Amniotic stem cell (primary cell): ENCODE data around the gene SRD5A1.
A peak's percentile ranks its signal among the peaks of the same experiment; 100 is the strongest.

Experiments
- DNase-seq: peaks from one replicate; lab custom pipeline; 2025; lab: John Stamatoyannopoulos, UW

SRD5A1 gene, protein sequence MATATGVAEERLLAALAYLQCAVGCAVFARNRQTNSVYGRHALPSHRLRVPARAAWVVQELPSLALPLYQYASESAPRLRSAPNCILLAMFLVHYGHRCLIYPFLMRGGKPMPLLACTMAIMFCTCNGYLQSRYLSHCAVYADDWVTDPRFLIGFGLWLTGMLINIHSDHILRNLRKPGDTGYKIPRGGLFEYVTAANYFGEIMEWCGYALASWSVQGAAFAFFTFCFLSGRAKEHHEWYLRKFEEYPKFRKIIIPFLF

DNA sequence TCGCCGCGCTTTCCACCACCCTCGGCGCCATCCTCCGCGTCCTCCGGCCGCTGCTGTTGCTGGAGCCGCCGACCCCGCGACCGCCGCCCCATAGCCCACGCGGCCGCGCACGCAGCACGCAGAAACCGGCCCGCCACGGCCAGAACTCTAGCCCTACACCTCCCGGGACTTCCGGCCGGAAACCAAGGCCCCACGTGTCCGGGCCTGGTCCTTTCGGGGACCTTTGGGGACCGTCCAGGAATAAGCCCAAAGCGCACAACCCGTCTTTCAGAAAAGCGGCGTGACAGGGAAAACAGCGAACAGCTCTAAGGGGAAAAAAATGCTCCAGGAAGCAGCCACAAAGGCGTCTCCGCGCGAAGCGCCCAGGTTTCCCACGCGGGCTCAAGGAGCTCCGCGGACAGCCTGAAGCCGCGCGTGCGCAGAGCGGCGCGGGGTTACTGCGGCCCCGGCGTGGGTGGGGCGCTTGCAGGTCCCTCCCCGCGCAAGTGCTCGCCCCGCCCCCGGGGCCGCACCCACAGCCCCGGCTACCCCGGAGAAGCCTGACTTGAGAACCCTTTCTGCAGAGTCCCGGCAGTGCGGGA, at the start of gene SRD5A1, which contains the start of gene NSUN2:
Gene SRD5A1 (plus strand): TSS at position 553 of the 581 bp plus-strand sequence. CDS start 137 bp downstream, outside the sequence.
Gene NSUN2 (minus strand): TSS at position 157 of the 581 bp plus-strand sequence. CDS start 65 bp downstream, at position 92.
- DNase-seq: peak; percentile 78

DNA sequence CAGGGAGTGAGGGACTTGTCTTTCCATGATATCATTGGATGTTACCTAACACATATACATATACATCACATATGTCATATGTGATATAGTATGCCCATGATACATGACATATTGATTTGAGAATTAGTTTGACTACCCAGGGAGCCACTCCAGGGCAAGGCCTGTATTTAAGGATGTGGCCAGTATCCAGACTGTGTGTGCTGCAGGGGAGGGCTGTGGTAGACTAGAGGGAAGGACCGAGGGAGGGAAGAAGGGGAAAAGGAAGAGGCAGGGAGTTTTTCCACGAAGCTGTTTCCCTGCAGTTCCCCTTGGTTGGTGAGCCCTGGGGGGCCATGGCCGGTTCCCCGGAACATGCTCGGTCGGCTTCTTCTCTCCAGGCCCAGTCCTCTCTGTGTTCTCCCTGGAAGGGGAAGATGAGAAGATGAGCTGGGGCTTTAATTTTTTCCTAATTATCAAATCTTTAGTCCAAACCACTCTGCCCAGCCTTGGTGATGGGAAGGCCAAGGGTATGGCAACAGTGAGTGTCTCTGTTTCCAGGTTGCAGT, 49.1 kb upstream of the SRD5A1 start:
- DNase-seq: no peak

DNA sequence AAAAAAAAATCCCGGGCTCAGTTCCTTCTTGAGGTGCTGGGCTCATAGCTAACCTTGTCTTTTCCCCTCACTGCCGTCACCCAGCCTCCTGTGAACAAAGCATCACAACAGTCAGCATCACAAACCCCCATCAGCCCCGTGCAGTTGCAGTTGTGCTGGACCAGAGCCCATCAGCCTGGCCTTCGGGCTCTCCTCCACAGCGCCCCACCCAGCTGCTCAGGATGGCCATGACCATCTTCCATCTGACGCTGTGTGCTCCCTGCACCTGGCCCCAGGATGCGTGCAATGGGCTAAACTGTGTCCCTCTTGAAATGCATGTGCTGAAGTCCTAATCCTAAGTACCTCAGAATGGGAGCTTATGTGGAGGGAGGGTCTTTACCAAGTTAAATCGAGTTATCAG, 48.5 kb upstream of the SRD5A1 start:
- DNase-seq: no peak

DNA sequence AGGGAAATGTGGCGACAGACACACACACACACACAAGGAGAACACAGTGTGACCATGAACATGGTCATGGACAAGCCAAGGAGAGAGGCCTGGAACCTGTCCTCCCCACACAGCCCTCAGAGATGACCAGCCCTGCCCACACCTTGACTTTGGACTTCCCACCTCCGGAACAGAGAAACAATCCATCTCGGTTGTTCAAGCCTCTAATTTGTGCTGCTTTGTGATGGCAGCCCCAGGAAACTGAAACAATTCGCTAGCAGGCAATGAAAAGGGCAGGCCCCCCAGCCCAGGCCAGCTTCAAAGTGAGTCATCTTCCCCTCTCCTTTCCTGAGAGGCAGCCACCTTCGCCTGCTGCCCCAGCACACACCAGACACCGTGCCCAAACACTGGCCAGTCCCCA, 48.1 kb upstream of the SRD5A1 start:
- no peak for DNase-seq

GRCh38 chr5:6585939-6586646, 47.1 kb upstream of the SRD5A1 start:
- DNase-seq: no peak

DNA sequence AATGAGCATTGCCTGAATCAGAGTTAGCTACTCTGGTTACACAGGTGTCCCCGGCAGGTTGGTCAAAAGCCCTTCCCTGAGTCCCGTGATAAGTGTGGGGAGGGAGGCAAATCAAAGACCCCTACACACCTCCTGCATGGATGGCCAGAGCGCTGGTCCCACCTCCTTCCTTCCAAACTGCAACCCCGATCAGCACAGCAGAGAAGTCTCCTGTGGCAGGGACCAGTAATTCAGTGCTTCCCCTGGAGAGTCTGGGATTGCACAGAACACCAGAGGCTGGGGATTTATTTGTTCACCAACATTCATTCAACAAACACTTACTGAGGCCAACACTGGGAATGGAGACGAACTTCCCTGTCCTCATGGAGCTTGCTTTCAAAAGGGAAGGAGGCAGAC, 46.6 kb upstream of the SRD5A1 start:
- DNase-seq: no peak

DNA sequence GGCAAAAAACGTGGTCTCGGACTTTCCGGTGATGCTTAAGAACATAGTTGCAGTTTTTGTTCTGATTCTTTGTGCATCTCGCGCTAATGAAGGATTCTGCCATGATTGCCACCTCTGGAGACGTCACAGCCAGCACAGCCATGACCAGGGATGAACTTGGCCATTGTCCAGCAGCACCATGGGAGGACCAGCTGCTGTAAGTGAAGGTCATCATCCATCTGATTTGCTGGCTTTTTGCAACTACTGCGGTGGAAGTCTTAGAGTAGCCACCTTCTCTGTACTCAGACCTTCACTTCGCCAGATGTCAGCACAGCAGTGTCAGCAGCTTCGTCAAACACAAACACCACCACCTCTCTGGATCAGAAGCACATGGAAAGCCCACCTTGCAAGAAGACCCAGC, 46.1 kb upstream of the SRD5A1 start:
- DNase-seq: no peak

- DNase-seq: no peak
Measured at GRCh38 chr5:6590581-6590980, 42.7 kb upstream of the SRD5A1 start.

DNA sequence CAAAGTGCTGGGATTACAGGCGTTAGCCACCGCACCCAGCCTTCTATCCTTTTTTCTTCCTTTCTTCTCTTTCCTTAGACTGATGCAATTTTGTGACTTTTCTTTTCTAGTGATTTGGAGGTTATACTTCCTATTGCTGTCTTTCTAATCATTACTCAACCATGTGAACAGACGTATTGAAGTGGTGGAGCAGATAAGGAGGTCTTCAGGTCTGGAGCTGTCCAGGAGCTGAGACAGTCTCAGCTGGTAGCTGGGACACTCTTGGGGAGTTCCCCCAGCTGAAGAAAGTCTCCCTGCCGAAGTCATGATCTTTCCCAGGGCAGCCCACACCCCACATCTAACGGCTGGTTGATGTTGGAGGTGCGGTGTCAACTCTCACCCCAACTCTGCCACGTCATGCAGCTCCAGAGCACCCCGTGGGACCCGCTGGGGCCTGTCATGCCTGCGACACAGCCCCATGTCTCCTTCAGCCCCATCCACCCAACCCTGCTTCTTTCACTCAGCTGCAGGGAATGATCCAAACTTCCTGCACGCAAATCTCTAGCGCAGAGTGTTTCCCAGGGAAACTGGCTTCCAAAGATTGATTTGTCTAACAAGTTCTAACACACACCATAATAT, 41.5 kb upstream of the SRD5A1 start:
- DNase-seq: no peak

GRCh38 chr5:6592601-6593000, 40.6 kb upstream of the SRD5A1 start:
- no peak for DNase-seq

DNA sequence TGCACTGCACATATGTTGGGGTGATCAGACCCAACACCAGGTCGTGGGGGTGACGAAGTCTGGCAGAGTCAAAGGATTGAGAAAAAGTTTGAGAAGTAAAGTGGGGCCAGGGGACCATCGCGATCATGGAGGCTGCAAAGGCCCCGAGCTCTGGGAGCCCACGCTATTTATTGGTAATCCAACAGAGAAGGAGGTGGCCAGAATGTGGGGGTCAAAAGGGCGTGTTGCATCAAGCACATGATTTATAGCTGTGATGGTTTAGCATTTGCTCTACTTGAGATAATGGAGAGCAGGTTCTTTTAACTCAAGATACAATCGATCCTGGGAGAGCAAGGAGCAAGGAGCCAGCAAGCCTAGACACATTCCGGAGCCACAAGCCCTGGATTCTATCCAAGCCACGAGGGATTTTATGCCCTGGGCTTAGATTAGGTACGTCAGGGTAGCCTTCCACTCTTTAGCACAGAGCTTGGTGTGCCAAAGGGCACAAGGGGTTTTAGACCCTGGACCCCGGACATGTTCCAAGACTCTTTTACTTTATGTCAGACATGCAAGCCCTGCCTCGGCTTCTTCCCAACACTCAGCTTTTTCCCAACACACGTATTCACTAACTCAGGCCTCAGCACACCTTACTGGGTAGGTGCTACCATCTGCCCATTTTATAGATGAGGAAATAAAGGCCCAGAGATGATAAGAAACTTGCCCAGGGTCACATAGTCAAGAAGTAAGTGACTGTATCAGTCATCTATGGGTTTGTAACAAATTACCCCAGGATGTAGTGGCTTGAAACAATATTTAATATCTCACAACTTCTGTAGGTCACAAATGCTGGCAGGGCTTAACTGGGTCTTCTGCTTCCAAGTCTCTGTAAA, 39.9 kb upstream of the SRD5A1 start:
- no peak for DNase-seq

- no peak for DNase-seq
Measured at GRCh38 chr5:6594066-6594465, 39.2 kb upstream of the SRD5A1 start.

GRCh38 chr5:6595405-6595804, 37.8 kb upstream of the SRD5A1 start:
- DNase-seq: no peak

GRCh38 chr5:6596388-6596787, 36.9 kb upstream of the SRD5A1 start:
- DNase-seq: no peak

DNA sequence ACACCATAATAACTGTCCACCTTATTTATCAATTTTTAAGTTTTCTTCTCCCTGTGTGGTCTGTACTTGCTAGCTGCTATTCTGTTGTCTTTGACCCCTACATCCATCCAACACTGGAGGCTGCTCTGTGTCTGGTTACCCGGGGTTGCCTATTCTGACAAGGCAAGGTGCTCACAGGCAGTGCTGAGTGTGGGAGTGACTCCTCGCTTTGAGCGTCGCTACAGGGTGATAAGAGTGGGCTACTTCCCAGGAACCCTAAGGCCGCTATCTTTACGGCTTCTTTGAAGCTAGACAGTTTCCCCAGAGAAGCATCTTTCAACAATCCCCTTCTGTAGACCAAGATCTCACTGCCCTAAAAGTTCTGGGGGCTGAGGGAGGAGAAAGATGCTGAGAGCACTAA, 35.7 kb upstream of the SRD5A1 start:
- DNase-seq: no peak

GRCh38 chr5:6598351-6598900, 34.8 kb upstream of the SRD5A1 start:
- DNase-seq: no peak

DNA sequence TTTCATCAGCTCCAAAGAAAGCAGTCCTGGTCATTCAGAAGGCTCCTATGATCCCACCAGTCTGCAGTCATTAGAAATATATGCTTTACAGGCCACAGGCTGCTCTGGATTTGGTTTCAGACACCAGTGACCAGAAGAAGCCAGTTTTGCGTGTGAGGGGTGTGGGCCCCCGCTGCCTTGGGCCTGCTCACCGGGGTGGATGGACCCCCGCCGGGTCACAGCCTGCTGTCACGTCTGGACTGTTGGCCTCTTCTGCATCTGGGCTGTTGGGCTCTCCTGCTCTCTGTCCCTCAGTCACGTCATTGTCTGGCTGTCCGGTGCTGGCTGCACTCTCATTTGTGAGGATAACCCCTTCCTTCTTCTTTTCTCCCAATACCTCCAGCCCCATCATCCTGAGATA, 33.5 kb upstream of the SRD5A1 start:
- no peak for DNase-seq

DNA sequence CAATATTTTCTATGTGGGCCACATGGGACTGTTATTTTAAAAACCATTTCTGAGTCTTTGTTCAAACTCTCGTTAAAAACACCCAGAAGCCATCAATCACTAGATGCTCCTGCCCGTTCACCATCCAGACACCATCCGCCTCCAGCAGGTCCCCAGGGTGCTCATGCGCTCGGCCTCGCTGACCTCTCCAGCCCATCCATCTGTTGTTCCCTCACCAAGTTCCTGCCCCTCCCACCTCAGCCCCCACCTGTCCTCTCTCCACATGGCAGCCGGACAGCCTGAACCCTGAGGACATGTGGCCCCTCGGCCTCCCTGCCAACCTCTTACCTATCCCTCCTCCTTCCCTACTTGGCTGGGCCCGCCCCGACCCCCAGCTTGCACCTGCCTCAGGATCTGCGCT, 32.0 kb upstream of the SRD5A1 start:
- no peak for DNase-seq

DNA sequence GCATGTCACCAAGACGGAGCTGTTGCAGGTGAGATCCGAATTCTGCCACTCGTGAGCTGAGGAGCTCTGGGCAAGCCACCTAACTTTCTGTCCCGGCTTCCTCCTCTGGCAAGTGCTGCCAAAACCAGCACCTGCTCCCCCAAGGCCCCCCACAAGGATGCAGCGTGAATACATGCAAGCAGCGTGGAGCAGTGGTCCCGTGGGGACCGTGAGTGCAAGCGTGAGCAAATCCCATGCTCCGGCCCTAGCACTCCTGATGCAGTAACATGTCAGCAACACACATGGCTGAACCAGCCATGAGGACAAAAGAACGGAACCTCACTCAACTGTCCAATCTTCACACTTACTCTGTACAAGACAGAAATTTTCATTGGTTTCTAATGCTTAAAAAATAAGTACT, 31.4 kb upstream of the SRD5A1 start:
- DNase-seq: no peak

GRCh38 chr5:6602441-6602840, 30.8 kb upstream of the SRD5A1 start:
- no peak for DNase-seq

DNA sequence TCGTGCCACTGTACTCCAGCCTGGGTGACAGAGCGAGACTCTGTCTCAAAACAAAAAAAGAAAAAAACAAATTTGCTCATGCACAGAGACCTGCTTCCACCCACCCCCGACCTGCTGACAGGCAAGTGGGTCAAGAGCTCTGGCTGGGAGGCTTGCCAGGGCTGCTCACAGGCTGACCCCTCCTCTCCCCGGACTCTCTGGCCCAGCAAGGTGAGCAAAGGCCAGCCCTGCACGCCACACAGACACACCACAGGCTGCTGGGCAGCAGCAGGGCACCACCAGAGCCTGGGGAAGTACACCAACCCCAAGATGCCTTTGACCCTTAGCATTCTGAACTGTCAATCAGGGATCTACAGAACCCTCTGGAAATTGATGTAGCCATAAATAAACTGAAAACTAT, 29.6 kb upstream of the SRD5A1 start:
- DNase-seq: no peak
